Activated CD4-positive, alpha-beta memory T cell treated with anti-CD3 and anti-CD28 coated beads for 36 hours (primary cell): ENCODE results near the gene CCNY. TPM values are rescaled to one million over a fixed set of nuclear protein-coding genes. Genes with fewer than 3 reads are reported as not detected.

Experiments
- CTCF ChIA-PET: fragments of 350-600 bp; sonication (Branson Sonifier 250); formaldehyde crosslinking; loops from one replicate; lab custom pipeline; 2021; ENCODE audit warnings: antibody characterized with exemption, inconsistent platforms; lab: Charles Lee
- POLR2A ChIA-PET: fragments of 350-600 bp; sonication (Branson Sonifier 250); formaldehyde crosslinking; loops from one replicate; lab custom pipeline; 2021; ENCODE audit warnings: antibody characterized with exemption; lab: Charles Lee
- DNase-seq: peaks from one replicate; pipeline ENCODE4 v3.0.0-alpha.2; 2020
- H3K27ac Mint-ChIP-seq: one replicate; pipeline ENCODE4 v1.8.0; 2021; ENCODE audit warnings: mixed read lengths
- H3K27me3 Mint-ChIP-seq: one replicate; pipeline ENCODE4 v1.8.0; 2021; ENCODE audit warnings: mixed read lengths
- H3K36me3 Mint-ChIP-seq: one replicate; pipeline ENCODE4 v1.8.0; 2021; ENCODE audit warnings: mixed read lengths
- H3K4me1 Mint-ChIP-seq: one replicate; pipeline ENCODE4 v1.8.0; 2021; ENCODE audit warnings: low read depth, mixed read lengths
- H3K4me3 Mint-ChIP-seq: one replicate; pipeline ENCODE4 v1.8.0; 2021; ENCODE audit warnings: mild to moderate bottlenecking, mixed read lengths
- H3K9me3 Mint-ChIP-seq: one replicate; pipeline ENCODE4 v1.8.0; 2021; ENCODE audit warnings: mixed read lengths
- intact Hi-C: fragments of 100-400 bp; cut with micrococcal nuclease; formaldehyde crosslinking; loops from one replicate; pipeline ENCODE4 v1.15.1; 2023
- total RNA-seq, 2 experiments: library from RNA; stranded (reverse); gene quantifications; one replicate each; pipeline ENCODE4 v1.2.3, GENCODE V29; 2021

CCNY gene
- total RNA-seq, 2 experiments from 2014 or later: 34.6 to 36.2 TPM

DNA sequence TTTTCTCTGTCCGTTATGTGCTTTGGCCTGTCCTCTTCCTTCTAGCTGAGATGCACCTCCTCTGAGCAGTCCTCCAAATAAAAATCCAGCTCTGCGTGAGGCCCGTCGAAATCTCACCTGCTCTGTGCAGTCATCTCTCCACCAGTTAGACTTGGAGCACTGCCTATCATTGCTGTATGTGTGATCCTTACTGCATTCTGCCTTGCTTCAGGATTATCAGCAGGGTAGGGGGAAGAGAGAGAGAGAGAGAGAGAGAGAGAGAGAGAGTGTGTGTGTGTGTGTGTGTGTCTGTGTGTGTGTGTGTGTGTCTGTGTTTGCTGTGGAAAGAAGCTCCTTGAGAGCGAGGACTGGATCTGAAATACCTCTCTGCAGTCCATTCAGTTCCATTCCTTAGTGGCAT is 129.4 kb downstream of the CCNY start:
- Mint-ChIP-seq H3K27me3 (no peaks in the 10 kb centered on the region), H3K9me3 (no peaks in the 10 kb centered on the region), H3K27ac (no peak overlapping the region), H3K4me1 (peaks cover 38% of the 10 kb centered on the region), H3K4me3 (no peak overlapping the region), H3K36me3 (no peaks in the 10 kb centered on the region)
- intact Hi-C loops: no loop called here
- ChIA-PET POLR2A (no interaction called here), CTCF (no interaction called here)
- no peak for DNase-seq

DNA sequence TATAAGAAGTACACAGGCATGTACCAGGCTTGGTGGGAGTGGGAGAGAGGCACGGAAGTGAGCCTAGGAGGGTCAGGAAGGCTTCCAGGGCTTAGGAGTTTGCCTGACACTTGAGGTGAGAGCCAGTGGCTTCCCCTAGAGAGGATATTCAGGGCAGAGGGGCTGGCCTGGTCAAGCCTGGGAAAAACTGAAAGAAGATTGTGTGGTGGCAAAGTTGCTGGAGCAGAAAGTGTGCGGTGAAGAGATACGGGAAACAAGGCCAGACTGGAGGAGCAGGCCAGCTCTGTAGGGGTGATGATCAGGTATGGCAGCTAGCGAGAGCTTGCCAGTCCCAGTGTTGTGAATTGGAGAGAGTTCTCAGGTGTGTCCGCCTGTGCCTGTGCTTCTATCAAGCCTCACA is 129.9 kb downstream of the CCNY start:
- H3K27ac Mint-ChIP-seq: no peak overlapping the region
- DNase-seq: no peak
- H3K9me3 Mint-ChIP-seq: no peaks in the 10 kb centered on the region
- H3K36me3 Mint-ChIP-seq: no peaks in the 10 kb centered on the region
- intact Hi-C loops: no loop called here
- ChIA-PET POLR2A (no interaction called here), CTCF (no interaction called here)
- H3K4me1 Mint-ChIP-seq: peaks cover 39% of the 10 kb centered on the region
- H3K4me3 Mint-ChIP-seq: no peak overlapping the region
- no peaks in the 10 kb centered on the region for H3K27me3 Mint-ChIP-seq

- no peak for DNase-seq
- no peaks in the 10 kb centered on the region for H3K27me3 Mint-ChIP-seq
- H3K4me3 Mint-ChIP-seq: no peak overlapping the region
- no peak overlapping the region for H3K27ac Mint-ChIP-seq
- no peaks in the 10 kb centered on the region for H3K9me3 Mint-ChIP-seq
- H3K4me1 Mint-ChIP-seq: peaks cover 36% of the 10 kb centered on the region
- no peaks in the 10 kb centered on the region for H3K36me3 Mint-ChIP-seq
- intact Hi-C loops: no loop called here
- ChIA-PET POLR2A (no interaction called here), CTCF (no interaction called here)
These were observed 130.4 kb downstream of the CCNY start for GRCh38 chr10:35466661-35467060.

GRCh38 chr10:35467186-35467585 is 130.9 kb downstream of the CCNY start:
- Mint-ChIP-seq H3K9me3 (no peaks in the 10 kb centered on the region), H3K4me3 (no peak overlapping the region), H3K27ac (no peak overlapping the region), H3K27me3 (no peaks in the 10 kb centered on the region), H3K4me1 (peaks cover 36% of the 10 kb centered on the region), H3K36me3 (no peaks in the 10 kb centered on the region)
- ChIA-PET CTCF (no interaction called here), POLR2A (no interaction called here)
- intact Hi-C loops: no loop called here
- no peak for DNase-seq

DNA sequence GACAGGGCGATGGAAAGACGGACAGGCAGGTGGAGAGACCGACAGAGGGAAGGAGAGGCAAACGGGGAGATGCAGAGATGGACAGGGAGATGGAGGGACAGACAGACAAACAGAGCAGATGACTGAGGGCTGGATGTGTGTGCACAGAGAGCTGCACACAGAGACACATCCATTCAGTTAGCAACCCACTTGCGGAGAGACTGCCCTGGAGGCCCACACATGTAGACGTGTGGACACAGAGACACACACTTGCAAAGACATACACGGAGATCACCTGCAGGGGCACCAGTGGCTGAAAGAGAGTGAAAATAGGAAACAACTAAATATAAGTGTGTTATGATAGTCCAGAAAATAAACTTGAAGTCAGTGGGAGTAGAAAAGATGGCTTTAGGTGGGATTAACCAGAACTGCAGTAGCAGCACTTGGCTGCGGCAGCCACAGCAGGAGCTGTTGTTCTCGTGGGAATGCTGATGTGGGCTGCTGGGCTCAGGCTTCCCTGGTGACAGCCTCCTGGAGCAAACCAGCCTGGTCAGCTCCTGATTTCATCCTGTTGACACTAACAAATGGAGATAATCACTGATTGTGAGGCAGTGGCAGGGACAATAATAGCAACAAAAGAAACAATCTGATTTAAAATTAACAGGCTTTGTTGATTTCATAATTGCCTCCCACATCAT is 134.1 kb downstream of the CCNY start:
- Mint-ChIP-seq H3K36me3 (no peaks in the 10 kb centered on the region), H3K9me3 (no peaks in the 10 kb centered on the region), H3K4me1 (peaks cover 36% of the 10 kb centered on the region), H3K27ac (no peak overlapping the region), H3K27me3 (no peaks in the 10 kb centered on the region), H3K4me3 (no peak overlapping the region)
- CTCF ChIA-PET: no interaction called here
- intact Hi-C loops: no loop called here
- DNase-seq: no peak
- POLR2A ChIA-PET: no interaction called here

GRCh38 chr10:35470925-35471315 is 134.6 kb downstream of the CCNY start:
- no peak overlapping the region for H3K27ac Mint-ChIP-seq
- H3K4me1 Mint-ChIP-seq: peaks cover 36% of the 10 kb centered on the region
- intact Hi-C loops: no loop called here
- no peaks in the 10 kb centered on the region for H3K27me3 Mint-ChIP-seq
- H3K36me3 Mint-ChIP-seq: no peaks in the 10 kb centered on the region
- no peak overlapping the region for H3K4me3 Mint-ChIP-seq
- ChIA-PET POLR2A (no interaction called here), CTCF (no interaction called here)
- H3K9me3 Mint-ChIP-seq: no peaks in the 10 kb centered on the region
- no peak for DNase-seq

DNA sequence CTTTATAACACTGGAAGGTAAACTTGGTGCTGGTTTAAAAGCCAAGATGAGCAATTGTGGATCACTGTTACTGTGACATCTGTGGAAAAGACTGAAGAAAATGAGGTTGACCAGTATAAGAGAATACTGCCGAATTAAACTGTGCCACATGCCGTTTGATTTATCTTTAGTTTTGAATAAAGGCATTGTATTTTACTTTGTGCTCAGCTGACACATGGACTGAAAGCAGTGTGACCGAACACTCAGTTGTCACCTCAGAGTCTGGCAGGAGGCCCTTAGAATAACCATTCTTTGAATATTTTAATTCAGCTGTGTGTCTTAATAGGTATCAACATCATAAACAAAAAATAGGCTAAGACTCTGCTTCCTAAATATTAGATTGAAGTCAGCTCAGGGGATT is 135.1 kb downstream of the CCNY start:
- no peaks in the 10 kb centered on the region for H3K9me3 Mint-ChIP-seq
- H3K4me3 Mint-ChIP-seq: no peak overlapping the region
- intact Hi-C loops: no loop called here
- CTCF ChIA-PET: interaction anchor here (0.6 kb wide), 1 partner anchor 399 kb away, joined by 6 read pairs; no protein-coding TSS in a partner anchor
- DNase-seq: no peak
- H3K4me1 Mint-ChIP-seq: peaks cover 36% of the 10 kb centered on the region
- POLR2A ChIA-PET: no interaction called here
- no peaks in the 10 kb centered on the region for H3K27me3 Mint-ChIP-seq
- H3K27ac Mint-ChIP-seq: no peak overlapping the region
- H3K36me3 Mint-ChIP-seq: no peaks in the 10 kb centered on the region

GRCh38 chr10:35480142-35480541 is 143.8 kb downstream of the CCNY start:
- peaks cover 5% of the 10 kb centered on the region for H3K36me3 Mint-ChIP-seq

DNA sequence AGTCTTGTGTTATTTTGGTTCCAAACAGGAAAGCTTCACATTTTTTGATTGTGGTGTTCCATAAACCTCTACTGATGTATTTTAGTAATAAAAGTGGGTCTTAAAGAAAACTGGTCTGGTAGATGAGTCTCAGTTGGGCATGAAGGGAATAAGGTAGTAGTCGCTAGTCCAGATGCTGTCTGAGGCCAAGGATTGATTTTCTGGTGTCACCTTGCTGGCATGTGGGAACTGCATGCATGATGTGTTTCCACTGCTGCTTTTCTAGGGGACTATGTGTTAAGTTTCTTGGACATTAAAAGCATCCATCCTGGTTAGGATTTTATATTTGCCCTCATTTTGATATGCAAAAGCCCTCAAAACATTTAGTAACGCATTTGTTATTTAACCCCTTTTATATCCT is 145.1 kb downstream of the CCNY start:
- DNase-seq: no peak
- Mint-ChIP-seq H3K9me3 (peaks cover 2% of the 10 kb centered on the region), H3K27me3 (no peaks in the 10 kb centered on the region), H3K4me3 (no peak overlapping the region), H3K27ac (no peak overlapping the region), H3K4me1 (peaks cover 9% of the 10 kb centered on the region), H3K36me3 (peaks cover 9% of the 10 kb centered on the region)
- POLR2A ChIA-PET: no interaction called here
- intact Hi-C loops: no loop called here
- CTCF ChIA-PET: no interaction called here

More at GRCh38 chr10:35480142-35480541, 143.8 kb downstream of the CCNY start:
- Mint-ChIP-seq H3K9me3 (peaks cover 2% of the 10 kb centered on the region), H3K27me3 (no peaks in the 10 kb centered on the region), H3K4me3 (no peak overlapping the region), H3K4me1 (peaks cover 9% of the 10 kb centered on the region), H3K27ac (no peak overlapping the region)
- ChIA-PET CTCF (no interaction called here), POLR2A (no interaction called here)
- intact Hi-C loops: no loop called here
- DNase-seq: no peak

DNA sequence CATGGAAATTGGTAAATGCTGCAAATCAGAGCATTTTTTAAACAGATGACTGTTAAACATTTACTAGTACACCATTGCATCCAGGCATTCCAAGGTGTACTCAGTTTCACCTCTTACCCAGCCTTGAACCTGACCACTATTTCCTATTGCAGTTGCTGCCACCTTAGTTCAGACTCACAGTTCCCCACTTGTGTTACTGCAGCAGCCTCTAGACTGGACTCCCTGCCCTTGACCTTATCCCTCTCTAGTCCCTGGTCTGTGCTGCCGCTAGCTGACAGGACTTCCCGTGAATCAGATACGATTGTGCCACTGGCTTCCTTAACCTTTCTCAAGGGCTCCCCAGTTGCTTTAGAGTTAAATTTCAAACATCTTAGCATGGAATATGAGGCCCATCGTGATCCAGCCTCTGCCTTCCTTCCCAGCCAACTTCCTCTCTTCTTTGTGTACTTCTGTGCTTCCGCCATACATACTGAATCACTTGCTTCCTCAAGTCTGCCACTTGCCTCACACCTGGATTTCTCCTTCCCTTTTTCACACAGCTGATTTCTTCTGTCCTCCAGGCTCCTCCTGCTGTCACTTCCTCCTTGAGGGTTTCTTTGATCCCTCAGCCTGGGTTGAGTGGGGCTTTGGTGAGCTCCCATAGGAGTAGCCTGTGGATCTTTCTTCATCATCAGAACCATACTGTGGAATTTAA is 150.1 kb downstream of the CCNY start:
- ChIA-PET CTCF (no interaction called here), POLR2A (no interaction called here)
- Mint-ChIP-seq H3K36me3 (peaks cover 18% of the 10 kb centered on the region), H3K27ac (no peak overlapping the region), H3K9me3 (no peaks in the 10 kb centered on the region), H3K27me3 (no peaks in the 10 kb centered on the region), H3K4me3 (no peak overlapping the region), H3K4me1 (peaks cover 12% of the 10 kb centered on the region)
- intact Hi-C loops: no loop called here
- DNase-seq: no peak

GRCh38 chr10:35487336-35488034 is 151.2 kb downstream of the CCNY start:
- H3K9me3 Mint-ChIP-seq: no peaks in the 10 kb centered on the region
- peaks cover 18% of the 10 kb centered on the region for H3K36me3 Mint-ChIP-seq
- peaks cover 12% of the 10 kb centered on the region for H3K4me1 Mint-ChIP-seq
- POLR2A ChIA-PET: no interaction called here
- no peak for DNase-seq
- H3K4me3 Mint-ChIP-seq: no peak overlapping the region
- no peak overlapping the region for H3K27ac Mint-ChIP-seq
- intact Hi-C loops: no loop called here
- CTCF ChIA-PET: no interaction called here
- H3K27me3 Mint-ChIP-seq: no peaks in the 10 kb centered on the region

DNA sequence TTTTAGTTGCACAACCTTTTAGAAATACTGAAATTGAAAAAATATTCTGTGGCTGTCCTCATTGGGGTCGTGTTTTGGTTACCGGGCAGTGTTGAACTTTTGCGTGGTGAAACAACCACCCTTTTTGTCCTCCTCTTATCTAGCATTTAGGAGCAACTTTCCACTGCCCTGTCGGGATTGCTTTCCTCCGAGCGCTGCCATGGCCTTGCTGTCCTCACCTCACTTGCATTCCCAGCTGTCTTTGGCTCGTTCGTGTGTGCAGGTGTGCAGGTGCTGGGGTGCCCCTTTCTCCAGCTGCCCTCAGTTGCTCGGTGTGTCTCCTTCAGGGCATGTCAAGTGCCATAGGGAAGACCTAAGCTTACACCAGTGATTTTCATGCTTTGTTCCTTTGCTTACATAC is 151.9 kb downstream of the CCNY start:
- no peak overlapping the region for H3K27ac Mint-ChIP-seq
- peaks cover 18% of the 10 kb centered on the region for H3K36me3 Mint-ChIP-seq
- H3K27me3 Mint-ChIP-seq: no peaks in the 10 kb centered on the region
- H3K4me3 Mint-ChIP-seq: no peak overlapping the region
- peaks cover 13% of the 10 kb centered on the region for H3K4me1 Mint-ChIP-seq
- intact Hi-C loops: no loop called here
- DNase-seq: no peak
- ChIA-PET CTCF (no interaction called here), POLR2A (no interaction called here)
- no peaks in the 10 kb centered on the region for H3K9me3 Mint-ChIP-seq
